Subcutaneous adipose tissue (tissue), 4 donors: ENCODE measurements around the gene GNA14. TPM values are rescaled to one million over a fixed set of nuclear protein-coding genes. Genes with fewer than 3 reads are reported as not detected.

Experiments
- CTCF ChIP-seq: fragments of 450-650 bp; IDR thresholded peaks from one replicate; pipeline ENCODE4 v1.5.1; 2016; ENCODE audit warnings: low read depth, mild to moderate bottlenecking, control low read depth, antibody characterized with exemption, moderate library complexity
- total RNA-seq, 4 donors: library from RNA; depleted of rRNA; stranded (reverse); fragments of >200 nt; gene quantifications; one replicate each; pipeline ENCODE4 v1.1.0, GENCODE V29; 2016

GNA14 gene
- total RNA-seq, 4 donors from 2014 or later = 0.98 to 6.4 (median 3.7) TPM

DNA sequence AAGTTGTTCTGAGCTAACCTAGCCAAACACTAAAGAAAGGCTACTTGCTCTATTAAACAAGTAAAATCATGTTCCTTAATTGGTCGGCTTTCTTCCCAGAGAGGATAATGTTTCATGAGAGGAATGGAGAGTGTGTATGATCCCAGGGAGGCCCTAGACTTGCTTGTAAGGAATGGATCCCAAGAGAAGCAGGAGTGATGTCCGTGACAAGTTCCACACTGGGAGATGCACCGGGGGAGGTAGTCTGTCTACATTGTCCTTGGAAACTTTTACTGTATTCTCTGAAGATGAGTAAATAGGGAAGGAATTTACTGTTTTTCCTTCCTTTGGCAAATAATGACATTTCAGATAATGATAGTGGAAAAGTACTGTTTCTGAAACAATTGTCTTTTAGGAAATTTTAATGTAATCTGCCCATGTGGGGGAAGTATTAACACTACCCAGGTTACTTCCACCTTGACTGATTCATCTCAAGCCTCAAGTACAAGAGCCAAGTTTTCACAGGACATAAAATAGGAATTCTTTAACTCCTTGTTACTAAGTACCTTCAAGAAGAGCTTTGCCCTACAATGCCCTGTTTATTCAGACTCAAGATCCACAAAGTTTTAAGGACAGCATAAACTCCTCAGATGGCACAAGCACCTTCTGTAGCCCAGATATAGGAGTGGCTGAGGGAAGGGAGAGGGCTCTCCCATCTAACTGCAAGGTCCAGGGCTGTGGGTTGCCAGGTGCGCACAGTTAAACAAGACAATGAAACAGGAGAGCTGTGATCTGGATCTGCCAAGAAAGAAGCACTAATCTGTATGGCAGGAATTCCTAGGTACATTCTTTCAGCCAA, 152.1 kb downstream of the GNA14 start:
- TF ChIP-seq CTCF = no peak

GRCh38 chr9:77488439-77489126, 159.5 kb downstream of the GNA14 start:
- TF ChIP-seq CTCF = no peak

DNA sequence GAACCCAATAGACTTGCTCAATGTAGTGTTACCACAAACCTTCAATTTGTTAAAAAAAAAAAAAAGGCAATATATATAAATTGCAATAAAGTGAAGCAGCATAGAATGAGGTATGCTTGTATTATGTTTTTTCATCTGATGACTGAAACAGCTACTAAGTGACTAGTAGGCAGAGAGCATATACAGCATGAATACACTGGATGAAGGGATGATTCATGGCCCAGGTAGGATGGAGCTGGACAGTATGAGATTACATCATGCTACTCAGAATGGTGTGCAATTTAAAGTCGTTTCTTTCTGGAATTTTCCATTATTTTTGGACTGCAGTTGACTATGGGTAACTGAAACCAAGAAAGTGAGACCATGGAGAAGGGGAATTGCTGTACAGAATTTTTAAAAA, 161.2 kb downstream of the GNA14 start:
- no peak for TF ChIP-seq CTCF

GRCh38 chr9:77486463-77486862, 161.7 kb downstream of the GNA14 start:
- TF ChIP-seq CTCF = no peak

DNA sequence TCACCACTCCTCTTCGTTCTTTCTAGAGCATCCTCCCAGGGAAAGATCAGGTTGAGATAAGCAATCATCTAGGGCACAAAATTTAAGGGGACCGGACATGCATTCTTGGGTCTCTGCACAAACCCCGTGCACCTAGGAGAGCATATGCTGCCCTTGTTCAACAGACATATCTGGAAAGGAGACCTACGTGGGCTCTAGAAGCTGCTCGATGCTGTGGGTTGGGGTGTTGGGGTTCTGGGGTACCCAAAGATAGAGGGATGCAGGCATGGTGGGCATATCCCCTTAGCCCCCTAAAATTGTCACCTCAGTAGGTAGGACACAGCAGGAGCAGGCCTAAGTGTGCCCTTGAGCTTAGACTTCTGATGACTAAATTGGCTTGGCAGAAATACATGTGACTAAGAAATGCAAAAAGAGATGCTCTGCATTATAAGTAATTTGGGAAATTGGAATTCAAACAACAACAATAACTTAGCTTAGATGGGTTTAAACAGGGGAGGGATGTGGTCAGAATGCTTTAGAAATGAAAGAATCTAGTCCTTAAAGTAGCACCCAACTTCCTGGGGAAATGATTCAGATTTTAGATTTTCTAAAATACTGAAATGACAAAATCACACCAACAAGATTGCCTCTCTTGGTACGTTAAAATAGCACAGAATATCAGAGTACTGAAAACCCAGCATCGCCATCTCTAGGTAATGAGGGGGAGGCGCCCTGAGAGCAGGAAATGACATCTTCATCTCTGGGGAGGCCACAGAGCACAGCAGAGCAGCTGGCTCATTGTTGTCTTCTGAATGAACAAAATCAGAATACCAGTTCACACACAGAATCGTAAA, 172.3 kb downstream of the GNA14 start:
- no peak for TF ChIP-seq CTCF

DNA sequence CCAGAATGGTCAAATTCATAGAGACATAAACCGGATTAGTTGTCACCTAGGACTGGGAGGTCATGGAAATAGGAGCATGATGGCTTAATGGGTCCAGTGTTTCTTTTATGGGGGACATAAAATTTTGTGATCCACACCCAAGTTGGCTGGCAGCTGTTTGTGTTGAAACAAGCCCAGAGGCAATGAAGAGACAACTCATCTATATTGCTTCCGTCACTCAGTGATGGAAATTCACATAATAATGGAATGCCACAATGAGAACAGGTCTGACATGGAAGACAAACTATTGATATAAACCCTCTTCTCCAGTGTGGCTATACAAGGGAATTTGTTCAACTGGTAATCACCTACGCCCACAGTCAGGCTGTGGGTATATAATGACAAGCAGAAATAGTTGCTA, 173.2 kb downstream of the GNA14 start:
- TF ChIP-seq CTCF = no peak

- TF ChIP-seq CTCF = no peak
Measured at GRCh38 chr9:77472646-77473045, 175.5 kb downstream of the GNA14 start.
